GM21717 (cell line): ENCODE results near the gene HS6ST3.

Experiments used
- ATAC-seq: cut with Tn5 transposase; IDR thresholded peaks from one replicate; pipeline ENCODE4 v1.9.1; 2021; ENCODE audit warnings: mild to moderate bottlenecking, moderate library complexity; ENCODE audit not compliant: unreplicated experiment

Gene HS6ST3

DNA sequence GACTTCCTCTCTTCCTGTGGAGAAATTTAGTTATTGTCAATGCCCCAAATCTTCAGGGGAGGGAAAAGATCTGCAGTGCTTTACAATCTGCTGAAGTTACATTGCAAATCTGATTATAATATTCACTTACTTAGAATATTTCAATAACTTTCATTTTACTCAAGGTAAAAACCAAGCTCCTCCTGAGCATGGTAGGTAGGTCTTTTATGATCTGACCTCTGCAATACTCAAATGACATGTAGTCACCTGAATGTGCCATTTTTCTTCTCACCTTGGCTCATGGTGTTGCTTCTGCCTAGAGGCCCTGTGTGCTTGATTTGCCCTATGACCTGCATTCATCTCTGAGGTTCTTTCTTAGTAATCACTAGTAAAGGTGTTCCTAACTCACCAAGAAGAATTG, 331.4 kb downstream of the HS6ST3 start:
- no peak for ATAC-seq

DNA sequence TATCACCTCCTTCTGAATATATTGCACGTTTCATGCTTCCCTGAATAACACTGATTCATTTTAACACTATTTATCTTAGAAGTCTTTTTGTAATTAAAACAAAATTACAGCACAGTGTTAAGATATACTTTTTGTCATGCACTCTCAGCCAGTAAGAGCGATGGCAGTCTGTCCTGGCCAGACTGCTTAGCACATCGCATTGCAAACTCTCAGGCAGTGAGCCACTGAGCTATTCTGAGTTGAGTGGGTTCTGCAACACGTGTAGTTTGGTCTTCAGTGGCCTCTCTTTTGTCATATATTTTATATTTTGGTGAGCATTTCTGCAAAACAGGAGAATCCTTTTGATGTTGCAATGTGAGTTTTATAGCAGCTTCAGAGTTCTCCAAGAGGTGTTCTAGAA, 332.1 kb downstream of the HS6ST3 start:
- ATAC-seq: no peak

DNA sequence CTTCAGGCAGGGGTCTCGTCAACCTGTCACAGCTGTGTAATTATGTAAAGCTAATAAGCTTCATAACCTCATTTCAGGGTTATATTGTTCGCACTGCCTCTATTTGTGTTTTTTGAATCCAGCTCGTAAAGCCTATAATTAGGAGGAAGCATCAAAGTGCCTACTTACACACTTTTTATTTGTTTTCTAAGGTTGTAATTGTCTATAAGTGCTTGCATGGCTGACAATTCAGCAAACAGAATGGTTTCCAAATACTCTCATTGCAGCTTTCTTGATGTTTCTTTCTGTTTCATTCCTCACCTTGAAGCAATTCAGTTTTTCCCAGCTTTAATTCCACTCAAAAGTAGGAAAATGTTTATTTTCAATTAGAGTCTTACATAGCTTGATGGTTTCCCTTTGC, 336.3 kb downstream of the HS6ST3 start:
- no peak for ATAC-seq

DNA sequence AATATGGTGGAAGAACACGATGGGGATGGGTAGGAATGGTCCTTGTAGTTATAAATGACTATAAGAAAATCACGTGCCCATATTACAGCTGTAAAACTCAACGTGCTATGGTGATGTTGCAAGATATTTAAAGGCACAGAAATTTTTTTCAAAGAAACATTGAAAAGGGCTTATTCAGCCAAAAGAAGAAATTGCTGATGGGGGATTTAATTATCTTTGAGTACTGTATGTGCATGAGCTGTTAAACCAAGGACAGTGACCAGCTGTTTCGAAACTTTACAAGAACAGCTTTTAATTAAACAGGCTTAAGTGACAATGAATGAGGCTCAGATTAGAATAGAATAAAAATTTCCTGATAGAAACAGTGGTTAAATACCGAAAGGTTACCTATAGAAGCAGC, 339.0 kb downstream of the HS6ST3 start:
- no peak for ATAC-seq

DNA sequence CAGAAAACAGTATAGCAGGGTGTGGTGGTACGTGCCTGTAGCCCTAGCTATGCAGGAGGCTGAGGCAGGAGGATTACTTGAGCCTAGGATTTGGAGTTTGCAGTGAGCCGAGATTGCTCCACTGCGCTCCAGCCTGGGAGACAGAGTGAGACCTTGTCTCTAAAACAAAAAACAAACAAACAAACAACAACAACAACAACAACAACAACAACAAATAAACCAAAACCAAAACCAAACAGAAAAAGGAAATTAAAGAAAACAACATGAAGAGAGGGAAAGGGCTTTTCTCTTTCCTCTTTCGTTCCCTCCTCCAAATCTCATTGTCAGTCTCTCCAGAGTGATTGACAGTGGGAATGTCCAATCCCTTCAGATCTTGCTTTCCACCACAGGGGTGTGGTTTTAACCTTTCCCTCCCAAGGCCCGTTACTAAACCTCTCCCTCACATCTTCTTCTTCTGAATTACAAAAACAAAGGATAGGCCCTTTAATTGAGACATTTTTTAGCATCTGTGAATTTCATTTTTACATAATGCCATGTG, 341.2 kb downstream of the HS6ST3 start:
- no peak for ATAC-seq

DNA sequence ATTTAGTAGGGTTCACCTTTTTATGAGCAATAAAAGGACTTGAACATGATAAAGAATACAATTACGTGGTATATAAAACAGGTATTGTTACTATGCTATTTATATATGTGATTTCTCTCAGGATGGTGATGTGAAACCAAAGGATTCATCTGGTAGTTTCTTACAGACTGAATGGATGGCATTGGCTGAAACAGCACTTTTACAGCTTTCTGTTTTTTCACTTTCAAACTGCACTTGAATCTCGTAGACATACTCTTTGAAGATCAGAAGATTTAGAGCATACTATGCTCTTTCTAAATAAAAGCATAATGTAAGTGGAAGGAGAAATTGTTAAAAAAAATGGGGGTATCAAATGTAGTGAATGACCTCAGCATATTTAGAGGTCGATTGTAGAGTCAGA, 354.8 kb downstream of the HS6ST3 start:
- ATAC-seq: no peak

DNA sequence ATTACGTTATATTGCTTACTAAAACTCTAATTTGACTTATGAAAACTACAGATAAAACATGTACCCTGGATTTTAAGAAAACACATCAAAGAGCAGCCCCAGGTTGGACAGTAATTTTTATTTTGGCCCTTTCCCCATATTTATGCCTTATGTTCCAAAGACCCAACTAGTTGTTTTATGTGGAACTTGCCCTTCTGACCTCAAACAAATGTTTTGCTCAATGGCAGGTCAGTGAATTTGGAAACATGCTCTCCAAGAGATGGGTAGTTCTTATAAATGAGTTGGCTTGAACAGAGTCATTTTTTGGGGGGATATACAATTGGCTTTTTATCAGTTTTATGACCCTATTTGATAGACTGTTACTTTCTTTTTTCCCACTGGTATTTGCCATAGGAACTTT, 360.0 kb downstream of the HS6ST3 start:
- no peak for ATAC-seq

DNA sequence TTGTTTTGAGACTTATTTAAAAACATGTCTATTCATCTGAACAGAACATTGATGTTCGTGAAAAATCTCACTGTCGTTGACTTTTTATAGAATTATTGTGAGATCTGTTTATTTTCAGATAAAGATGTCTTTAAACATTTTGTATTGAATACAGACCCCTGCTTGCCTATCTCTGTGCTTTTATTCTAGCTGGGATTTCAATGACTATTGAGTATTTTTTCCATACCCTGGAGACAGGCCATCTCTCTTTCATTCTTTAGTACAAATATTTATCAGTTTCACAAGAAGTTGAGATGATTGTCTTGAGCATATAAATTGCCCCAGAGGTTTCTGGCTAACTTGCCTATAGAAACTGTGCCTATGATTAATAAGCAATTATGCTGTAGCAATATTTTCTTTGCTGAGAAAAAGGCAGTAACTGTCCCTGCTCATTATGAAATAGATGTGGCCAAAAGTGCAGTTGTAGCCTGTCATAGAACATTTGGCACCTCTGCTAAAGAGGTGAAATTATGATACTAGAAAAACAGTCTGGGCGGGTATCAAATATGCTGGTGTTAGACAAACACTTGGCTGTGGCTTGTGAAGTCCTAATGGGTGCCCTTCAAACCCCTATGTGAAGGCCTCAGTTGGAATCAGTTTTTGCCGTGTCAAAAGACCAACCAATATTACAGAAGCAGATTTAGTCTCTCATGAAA, 360.6 kb downstream of the HS6ST3 start:
- no peak for ATAC-seq

DNA sequence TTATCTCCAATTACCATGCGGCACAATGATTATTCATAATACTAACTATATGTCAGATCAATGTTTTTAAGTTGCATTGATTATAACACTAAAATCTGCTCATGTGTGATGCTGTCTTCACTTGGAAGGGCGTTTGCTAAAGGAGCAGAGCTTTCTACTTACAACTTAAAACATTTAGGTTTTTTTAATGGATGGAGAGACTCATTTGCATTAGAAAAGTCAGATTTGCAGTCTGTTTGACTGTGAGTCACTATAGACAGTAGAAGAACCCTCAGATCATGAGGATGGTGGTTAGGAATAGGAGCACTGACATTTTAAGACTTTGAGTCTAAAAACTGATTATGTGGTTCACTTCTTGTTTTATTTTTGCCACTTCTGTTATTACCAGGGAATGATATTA, 364.6 kb downstream of the HS6ST3 start:
- ATAC-seq: no peak

DNA sequence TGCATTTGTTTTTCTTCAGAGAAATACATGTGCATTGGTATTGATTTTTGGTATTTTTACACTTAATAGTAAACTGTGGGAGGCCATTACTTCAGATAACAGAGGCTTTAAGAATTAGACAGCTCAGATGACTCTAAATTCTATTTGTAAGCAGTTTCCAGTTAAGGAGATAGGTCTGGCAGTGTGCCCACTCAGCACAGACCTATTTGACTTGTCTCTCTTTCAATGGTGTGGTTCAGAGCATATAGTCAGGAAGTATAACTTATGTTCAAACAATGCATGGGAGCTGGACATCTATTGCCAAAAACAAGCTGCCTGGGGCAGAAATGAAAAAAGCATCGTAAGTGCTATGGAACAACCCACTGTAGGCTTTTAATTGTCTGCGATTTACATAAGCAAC, 370.7 kb downstream of the HS6ST3 start:
- no peak for ATAC-seq

DNA sequence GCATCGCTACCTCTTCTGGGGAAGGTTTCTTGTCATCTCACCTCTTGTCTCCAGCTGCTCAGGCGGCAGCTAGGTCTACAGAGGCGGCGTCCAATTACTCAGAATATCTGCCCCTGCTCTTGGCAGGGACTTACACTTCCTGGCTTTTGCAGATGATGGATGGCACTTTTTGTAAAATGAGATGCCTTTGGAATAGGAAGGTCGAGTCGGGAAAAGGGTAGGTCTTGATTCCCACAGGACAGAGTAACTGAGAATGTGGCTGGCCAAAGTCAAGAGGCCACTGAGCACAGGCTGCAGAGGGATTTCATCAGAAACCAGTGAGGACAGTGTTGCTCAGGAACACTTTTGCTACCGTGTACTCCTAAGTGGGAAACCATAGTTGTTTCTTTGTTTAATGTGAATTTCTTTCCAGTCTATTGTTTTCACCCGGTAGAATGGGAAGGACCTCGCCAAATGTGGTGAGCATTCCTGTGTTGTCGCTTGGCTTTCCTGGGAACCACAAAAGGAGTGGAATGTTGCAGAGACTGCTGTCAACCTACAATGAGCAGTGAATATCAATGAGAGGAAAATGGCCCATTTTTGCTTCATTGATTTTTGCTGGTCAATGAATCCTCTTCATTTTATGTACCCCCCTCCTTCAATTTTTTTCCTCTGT, 383.7 kb downstream of the HS6ST3 start:
- no peak for ATAC-seq

DNA sequence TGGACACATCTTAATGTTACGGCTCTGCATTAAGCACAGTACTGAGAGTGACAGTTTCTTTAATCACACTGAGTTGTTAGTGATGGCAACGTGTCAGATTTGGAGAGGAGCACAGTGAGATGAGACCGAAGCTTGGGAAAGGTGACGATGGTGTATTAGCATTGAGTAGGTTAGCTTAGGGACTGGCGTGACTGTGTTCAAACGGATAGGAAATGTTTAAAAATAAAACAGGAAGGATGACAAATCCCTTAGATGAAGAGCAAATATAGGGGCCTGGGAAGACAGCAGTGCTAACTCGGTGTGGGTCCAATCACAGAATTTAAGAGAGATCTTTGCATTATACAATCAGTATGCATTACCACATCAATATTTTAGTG, 384.3 kb downstream of the HS6ST3 start:
- no peak for ATAC-seq

DNA sequence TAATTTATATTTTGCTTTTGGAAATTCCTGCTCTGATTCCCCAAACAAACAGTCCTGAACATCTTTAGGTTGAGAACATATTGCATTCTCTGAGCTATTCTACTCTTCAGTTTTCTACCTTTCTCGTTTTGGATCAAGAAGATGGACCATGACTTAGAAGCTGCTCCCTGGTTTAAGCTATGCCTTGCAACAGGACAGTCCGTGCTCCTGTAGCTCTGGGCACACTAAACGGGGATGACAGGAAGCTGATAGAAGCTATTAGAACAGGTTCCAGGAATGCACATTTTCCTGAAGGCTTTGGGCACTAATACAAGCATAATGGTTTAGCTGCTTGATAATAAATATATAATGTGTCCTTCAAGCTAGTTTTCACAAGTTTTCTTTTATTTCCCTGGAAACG, 385.2 kb downstream of the HS6ST3 start:
- no peak for ATAC-seq

DNA sequence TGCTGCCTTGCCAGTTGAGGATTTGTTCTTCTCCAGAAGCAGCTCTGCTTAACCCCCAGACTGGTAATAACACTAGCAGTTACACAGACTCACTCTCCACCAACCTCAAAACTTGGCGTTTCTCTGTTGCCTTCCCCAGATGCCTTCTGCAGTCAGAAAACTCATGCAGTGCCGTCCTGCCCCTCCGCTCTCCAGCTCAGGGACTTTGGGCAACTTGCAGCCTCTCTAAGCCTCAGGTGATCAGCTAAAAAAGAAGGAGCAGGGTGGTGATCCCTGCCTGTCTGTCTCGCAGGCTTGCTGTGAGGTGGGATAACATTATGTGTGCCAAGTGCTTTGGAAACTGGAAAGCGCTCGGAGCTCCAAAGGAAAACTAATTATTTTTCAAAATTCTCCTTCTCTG, 391.6 kb downstream of the HS6ST3 start:
- ATAC-seq: no peak

DNA sequence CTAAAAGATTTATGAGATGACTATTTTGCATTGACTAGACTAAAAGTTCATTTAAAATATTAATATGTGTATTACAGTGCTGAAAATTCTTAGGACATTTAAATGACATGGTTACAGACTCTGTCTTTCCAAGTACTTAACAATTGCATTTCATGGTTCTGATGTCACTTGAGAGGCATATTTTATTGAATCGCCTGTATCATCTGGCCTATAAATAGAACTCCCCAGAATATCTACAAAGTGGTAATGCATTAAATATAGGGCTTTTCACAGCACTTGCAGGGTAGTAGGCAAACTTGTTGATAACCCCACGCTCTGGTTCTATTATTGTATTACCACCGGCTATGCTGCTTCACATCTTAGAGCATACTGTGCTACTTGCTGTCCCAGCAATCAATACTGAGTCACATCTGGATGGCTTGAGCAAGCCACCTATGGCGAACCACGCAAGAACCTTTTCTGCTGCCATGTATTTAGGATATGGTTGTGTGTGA, 400.6 kb downstream of the HS6ST3 start:
- no peak for ATAC-seq

DNA sequence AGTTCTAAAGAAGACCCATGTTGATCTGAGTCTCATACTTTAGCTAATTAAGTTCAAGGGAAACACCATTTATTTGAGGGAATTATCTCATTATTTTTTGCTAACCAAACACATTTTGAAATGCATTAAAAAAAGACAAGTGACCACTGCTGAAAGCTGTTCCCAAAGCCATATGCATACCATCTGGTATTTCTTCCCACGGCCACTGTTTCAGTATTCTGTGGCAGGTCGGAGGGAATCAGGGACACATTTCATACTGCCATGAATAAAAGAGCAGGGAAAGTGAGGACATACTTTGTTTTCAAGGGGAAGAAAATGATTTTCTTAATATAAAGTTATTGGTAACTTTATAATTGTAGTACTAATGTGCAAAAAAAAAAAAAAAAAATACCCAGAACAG, 401.2 kb downstream of the HS6ST3 start:
- no peak for ATAC-seq

DNA sequence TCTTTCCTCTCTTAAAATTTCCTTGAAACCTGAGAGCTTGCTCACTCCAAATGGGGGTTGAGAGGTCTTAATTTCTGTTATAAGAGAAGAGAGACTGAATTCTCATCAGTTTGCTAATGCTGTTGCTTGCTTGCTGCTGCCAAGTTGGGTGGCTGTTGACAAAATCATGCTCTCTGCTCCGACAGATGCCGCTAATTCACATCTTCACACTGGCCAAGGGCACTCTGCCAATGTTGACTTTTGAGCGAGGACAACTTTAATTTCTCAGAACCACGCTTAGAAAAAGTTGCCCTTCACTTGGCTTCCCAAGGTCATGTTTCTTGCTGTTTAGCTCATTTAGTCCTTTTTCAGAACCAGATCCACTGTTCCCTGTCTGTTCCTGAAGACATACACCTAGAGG, 402.9 kb downstream of the HS6ST3 start:
- no peak for ATAC-seq

DNA sequence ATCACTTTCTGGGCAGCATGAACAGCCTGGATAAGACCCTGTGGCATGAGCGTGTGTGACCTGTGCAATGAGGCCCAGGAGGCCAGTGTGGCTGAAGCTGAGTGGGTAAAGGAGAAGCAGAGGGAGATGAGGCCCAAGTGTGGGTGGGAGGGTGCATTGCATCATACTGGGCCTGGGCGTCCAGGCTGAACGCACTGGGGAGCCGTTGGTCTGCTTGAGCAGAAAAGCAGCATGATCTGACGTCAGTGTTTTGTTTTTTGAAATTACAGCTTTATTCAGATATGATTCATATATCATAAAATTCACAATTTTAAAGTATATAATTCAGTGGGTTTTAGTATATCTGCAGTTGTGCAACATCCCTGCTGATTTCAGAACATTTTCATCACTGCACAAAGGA, 409.7 kb downstream of the HS6ST3 start:
- ATAC-seq: no peak

DNA sequence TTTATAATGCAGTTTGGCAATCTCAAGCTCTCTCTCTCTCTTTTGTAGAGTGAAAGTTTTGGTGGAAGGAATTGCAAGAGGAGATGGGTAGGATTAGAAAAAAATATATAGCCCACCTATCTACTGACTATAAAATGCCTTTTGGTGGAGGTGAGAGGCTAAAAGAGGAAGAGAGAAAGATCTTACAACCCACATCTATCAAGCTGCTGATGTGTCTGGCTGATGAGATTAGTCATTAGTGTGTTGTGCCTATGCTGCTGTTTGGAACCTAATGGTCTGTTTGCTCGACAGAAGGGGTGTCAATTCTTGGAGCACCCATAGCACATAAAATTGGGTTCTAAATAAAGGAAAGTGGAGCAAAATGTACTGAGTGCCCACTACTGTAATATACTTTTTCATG, 411.0 kb downstream of the HS6ST3 start:
- ATAC-seq: no peak

DNA sequence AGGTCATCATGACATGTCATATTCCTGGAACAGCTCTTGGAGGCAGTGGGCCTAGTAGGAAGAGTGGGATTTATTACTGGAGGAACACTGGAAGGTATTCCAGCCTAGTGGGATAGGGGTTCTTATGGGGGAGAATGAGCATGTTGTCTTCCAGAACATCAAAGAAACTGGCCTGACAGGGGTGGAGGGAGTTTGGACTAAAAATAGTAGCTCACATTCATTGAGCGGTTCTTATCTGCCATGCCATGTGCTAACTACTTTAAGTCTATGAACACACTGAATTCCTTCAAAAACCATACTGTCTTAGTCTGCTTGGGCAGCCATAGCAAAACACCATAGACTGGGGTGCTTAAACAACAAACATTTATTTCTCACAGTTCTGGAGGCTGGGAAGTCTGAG, 413.6 kb downstream of the HS6ST3 start:
- no peak for ATAC-seq

DNA sequence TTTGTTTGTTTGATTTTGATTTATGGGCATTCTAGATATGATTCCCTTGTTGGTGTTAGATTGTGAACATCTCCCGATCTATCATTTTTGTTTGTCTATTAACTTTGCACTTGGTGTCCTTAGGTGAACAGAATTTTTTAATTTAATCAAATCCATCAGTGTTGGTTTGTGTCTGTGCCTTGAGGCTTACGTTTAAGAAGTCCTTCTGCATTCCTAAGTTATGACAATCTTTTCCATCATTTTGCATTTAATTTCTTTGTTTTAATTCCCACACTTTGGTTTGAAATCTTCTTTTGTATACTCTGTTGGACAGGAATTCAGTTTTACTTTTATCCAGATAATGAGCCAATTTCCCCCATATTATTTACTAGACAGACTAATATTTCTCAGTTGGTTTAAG, 421.7 kb downstream of the HS6ST3 start:
- no peak for ATAC-seq

DNA sequence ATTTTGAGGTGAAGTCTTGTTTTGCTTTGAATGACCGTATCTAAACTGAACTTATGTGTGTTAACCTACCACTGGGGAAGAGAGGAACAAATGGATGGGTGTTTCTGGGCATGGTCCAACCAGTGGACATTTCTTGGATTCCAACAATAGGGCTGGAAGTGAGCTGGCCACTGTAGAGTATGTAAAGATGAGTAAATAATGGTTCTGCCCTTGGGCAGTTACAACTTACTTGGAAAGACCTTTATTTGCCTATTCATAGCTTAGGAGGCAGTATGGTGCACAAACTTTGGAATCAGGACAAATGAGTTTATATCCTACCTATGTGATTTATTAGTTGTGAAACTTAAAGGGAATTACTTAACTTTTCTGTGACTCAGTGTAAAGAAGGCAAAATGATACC, 429.5 kb downstream of the HS6ST3 start:
- no peak for ATAC-seq
